HG03565 (cell line): ENCODE results near the gene SLX4IP.
"Not testable (repeated sequence)": the region's sequence is repeated elsewhere in the genome, so short reads cannot be mapped to it uniquely, and the experiment has no call there.

Source experiments
- ATAC-seq: cut with Tn5 transposase; IDR thresholded peaks from one replicate; pipeline ENCODE4 v1.9.1; 2021; ENCODE audit warnings: mild to moderate bottlenecking, moderate library complexity; ENCODE audit not compliant: unreplicated experiment

Gene SLX4IP

DNA sequence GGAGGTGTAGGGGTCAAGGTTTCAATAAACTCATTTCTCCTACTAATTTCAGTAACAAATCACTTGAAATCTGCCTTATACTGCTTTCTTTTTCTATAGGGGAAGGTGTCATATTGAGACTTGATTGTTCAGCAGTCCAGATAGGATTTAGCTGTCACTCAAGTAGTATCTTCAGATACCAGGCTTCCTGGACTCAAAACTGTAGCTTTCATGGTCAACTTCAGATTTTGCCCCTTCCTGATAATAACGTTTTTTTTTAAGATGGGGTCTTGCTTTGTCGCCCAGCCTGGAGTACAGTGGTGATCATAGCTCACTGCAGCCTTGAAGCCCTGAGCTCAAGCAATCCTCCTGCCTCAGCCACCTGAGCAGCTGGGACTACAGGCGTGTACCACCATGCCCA, 160.9 kb downstream of the SLX4IP start:
- ATAC-seq = no peak

DNA sequence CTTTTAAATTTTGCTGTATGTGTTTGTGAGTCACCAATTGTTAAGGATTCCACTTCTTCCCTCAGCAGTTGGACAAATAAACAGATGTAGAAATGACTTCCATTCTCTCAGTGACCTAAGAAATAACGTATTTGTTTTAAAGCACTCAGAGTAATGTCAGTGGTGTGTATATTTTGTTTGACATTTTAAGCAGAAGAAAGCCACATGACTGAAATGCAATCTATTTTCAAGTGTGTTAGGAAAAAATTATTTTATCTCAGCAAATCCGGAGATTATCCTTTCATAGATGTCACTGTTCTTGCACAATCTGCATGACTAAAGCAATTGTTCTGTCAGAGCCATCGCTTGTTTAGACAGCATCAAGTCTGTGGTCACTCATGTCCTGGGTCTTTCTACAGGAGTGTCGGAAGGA, 161.6 kb downstream of the SLX4IP start:
- no peak for ATAC-seq

DNA sequence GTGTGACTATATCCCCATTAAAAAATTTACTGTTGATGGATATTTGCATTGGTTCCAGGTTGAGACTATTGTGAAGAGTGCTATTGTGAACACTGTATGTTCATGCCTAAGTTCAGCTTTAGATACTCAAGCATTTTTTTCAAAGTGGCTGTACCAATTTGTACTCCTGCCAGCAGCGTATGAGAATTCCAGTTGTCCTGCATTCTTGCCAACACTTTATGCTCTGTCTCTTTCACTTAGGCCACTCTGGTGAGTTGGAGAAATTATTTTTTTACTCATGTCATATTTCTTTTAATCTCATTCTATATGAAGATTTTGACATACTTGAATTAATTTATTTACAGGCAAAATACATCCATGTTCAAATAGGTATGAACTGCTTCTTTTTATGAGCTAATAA, 162.5 kb downstream of the SLX4IP start:
- ATAC-seq = no peak

DNA sequence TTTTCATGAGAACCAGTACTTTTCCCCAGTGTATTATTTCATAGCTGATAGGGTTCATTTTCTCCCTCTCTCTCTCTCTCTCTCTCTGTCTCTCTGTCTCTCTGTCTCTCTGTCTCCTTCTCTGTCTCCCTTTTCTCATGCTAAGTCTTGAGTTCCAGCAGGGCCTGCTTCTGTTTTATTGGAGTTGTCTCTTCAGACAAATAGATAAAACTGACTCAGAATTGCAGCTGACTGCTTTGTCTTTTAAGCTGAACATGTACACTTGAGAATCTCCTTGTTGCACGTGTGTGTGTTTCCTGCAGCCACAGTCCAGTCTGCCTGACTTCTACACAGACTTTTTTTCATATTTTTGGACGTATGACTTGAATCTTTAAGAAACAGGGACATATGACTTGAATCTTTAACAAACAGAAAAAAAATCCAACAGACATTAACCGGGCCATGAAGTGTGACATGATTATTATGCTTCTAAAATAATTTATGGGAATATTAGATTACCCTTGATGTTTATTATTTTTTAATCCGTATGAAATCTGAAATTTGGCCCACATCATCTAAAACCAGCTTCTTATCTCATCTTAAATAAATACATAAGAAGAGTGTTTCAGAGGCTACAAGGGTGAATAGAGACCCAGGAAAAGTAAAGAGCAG, 167.2 kb downstream of the SLX4IP start:
- ATAC-seq = no peak

DNA sequence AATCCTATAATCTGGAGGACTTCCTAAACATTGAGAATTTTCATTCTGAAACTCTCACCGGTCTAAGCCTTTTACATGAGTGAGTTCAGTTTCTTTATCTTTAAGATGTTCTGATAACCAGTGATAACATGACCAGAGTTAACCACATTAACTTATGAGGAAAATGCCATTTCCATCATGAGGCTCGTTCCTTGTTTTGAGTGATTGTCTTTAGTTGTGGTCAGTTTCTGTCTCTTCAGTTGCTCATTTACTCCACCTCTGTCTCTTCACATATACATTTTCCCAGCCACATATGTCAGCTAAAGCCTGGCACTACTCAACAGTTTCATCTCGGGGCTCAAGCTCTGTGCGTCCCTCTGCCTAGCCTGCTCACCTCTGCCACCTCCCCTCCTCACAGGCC, 168.3 kb downstream of the SLX4IP start:
- ATAC-seq = no peak

DNA sequence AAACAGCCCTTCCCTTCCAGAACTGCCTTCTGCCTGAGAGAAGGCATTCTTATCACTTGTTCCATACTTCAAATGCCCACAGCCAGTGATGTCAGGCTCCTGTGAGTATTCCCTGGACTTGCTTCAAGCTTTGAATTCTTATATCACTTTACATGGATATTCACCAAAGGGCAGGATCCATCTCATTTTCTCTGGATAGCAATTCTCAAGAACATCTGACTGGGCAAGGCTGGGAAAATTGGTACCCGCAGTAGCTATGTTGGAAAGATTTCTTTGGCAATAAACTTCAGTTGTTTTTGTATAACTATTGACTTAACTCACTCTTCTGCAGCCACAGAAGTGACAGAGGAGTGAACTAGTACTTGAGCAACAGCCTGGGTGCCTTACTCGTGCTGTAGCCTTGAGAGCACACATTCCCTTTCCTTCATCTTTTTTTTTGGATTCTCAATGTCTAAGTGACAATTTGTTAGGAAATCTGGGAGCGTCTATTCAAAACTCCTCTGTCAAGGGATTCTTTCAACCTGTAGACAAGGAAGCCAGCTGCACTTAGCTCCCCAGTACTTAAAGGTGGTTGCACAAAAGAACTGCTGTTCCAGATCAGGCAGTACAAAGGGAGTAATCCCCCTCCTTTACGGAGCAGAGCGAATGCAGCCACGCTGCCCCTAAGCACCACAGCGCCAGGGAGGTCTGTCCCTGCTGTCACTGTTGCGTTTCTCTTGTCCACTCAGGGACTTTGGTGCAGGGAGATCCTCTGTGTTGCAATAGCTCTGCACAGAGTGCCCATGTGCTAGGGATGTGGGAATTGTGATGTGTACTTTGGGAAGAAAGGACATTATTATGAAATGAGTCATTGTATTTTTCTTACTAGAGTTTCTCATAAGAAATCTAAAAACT, 169.1 kb downstream of the SLX4IP start:
- no peak for ATAC-seq

DNA sequence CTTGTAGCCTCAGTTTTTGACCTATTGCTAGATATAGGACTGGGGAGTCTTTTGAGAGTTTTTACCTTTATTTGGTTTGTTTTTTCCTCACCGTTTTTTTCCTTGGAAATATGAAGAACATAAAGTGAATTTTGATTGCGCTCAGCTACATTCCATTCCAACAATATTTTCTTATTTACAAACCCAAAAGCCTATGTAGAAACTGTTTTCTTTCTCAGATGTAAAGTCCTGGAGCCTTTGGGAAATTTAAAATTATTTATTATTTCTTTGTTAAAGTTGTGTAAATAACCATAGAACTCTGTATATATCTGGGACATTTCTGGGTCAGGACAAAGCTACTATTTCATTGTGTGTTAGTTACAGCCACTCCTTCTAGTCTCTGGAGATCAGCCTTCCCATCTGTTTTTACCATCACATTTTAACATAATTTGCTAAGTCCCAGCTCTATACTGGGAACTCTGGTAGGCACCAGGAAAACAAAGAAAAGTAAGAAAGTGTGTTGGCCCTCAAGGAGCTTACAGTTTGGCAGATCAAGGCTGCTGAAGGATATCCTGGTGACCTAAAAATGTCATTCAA, 169.8 kb downstream of the SLX4IP start:
- ATAC-seq = no peak

DNA sequence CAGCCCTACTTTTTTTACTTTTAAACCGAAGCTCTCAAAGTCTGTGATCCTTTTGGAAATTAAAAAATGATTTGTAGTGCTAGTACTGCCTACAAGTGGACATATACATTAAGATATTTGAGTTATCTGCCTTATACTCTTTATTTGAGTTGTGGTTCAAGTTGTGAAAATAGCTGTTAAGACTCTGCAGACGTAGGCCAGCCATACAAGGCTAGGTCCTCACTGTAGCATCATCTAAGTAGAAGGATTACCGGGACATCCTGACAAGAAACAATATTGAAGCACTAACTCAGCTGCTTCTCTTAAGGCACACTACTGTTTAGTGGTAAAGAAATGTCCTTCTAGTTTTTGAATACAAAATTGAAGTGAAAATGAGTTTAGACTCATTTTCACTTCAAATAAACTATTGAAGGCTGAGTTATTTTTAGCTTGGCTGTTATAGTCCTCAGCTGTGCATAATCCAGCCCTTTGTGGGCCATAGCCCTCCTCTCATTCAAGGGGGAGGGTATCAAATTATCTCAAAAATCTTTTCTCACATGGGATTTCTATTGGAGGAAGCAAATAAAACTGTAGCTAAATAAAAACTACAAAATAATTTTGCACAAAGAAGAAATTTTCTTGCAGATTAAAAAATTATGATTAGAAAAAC, 170.6 kb downstream of the SLX4IP start:
- no peak for ATAC-seq

DNA sequence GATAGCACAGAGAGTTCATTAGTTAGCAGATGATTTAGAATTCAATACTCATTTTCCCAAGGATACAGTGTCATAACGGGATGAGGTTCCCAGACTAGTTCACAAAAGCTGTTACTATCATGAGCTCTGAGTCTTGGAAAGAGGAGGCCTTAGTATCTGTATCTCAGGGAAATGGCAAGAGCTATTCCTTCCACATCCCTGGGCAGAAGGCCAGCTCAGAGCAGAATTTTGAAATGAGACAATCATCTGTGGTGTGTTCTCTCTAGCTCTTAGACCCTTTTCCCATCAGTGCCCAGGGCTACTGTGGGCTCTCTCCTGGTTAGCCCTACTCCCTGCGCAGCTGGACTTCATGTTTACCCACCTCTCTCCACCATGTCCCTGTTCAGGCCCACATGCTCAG, 174.2 kb downstream of the SLX4IP start:
- ATAC-seq = no peak

DNA sequence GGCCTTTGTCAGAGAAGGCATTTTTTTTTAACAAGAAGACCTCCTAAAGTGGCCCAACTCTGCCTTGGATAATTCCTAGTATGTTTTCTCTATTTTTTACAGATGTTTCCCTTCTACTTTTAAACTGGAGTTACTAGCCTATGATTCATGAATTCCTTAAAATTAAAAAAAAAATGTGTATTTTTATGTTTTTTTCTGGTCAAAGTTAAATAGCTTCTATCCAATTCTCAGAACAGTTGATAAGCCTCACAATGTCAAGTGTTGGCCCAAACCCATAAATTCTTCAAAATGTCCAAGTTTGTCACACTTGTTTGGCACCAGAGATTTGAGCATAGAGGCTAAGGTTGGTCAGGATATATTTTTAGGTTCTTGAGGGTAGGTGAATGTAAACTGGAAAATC, 174.7 kb downstream of the SLX4IP start:
- no peak for ATAC-seq

DNA sequence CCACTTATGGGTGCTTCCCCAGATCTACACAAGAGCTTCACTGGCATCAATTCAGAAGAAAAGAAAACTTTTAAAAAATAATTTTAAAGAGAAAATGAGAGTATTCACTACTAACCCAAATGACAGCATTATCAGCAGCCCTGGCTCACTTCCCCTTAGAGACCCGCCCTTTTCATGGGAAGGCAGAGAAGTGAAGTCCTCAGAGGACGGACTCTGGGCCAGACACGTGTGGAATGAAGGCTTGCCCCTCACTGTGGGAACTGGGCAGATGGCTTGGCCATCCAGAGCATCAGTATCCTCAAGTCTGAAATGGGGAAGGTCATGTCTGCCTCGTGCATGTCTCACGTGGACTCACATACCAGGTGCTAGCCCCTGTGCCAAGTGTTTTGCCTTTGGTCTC, 175.1 kb downstream of the SLX4IP start:
- no peak for ATAC-seq

DNA sequence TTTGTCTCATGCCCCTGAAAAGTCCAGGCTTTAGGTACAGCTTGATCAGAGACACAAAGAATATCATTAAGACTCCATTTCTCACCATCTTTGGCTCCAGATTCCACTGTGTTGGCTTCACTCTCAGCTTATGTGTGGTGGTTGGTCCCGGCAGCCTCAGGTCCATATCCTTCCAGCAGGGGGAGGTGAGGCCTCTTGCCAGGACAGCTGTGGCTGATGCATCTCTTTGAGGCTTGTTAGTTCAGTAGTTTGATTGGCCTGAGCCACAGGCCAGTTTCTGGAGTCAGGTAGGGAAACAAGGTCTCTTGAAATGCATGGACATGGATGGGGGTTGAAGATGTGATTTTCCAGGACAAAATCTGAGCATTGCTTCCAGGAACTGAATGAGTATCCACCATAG, 176.3 kb downstream of the SLX4IP start:
- peak; percentile 72 for ATAC-seq

DNA sequence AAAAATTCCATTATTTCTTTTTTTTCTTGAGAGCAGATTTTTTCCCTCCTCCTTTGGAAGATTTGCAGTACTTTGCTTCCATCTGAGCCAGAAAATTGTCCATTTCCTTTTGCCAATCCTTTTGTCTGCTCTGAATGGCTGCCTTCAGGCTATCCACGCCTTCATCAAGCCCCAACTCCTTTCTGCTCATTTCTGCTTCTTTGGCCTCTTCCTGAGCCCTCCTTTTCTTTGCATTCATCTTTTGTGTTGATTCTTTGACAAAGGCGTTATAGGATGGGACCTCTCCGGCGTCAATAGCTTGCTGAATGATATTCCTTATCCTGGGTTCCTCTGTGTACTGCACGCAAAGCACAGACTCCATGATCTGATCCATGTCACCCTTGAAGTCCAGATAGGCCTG, 178.3 kb downstream of the SLX4IP start:
- not testable (repeated sequence) for ATAC-seq

DNA sequence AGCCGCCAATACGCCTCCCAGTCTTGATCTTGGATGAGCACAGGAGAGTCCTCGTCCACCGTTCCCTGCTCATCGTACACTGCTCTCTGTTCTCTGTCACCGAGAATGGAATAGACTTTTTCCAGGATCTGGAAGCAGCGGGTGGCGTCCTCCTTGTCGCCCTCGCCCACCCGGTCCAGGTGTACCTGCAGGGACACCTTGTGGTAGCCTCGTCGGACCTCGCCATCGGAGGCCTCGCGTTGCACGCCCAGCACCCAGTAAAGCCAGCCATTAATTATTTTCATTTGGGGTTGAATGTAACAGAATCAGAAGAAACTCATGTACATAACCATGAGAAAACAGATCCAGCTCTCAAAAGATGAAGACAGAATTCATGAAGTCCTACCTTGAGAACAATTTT, 178.8 kb downstream of the SLX4IP start:
- ATAC-seq = no peak

DNA sequence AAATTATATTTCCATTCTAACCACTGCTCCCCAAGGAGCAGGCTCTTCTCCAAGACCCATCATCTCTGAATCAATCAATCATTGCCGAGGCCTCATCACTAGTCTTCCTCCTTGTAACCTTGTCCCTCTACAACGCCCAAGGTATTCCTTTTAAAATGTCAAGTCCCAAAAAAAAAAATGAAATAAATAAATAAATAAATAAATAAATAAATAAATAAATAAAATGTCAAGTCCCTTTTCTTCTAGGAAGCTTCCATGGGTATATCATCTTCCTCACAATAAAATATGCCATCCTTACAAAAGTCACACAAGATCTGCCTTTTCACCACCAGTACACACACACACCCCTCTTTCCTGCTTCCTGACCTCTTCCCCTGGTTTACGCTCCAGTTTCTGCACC, 181.1 kb downstream of the SLX4IP start:
- ATAC-seq = no peak

DNA sequence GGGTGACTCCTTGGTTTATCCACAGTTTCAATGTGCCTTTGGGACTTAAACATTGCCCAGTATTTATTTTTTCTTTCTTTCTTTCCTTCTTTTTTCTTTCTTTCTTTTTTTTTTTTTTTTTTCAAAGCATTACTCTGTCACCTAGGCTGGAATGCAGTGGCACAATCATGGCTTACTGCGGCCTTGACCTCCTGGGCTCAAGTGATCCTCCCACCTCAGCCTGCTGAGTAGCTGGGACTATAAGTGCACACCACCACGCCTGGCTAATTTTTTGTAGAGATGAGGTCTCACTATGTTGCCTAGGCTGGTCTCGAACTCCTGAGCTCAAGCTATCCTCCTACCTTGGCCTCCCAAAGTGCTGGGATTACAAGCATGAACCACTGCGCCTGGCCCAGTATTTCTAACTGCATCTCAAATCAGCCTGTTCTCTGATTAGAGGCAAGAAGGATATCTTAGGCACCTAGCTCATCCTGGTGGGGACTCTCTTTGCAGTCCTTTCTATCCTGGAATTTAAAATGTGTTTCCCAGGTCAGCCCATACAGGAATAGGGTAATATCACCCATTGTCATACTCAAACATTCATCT, 182.5 kb downstream of the SLX4IP start:
- not testable (repeated sequence) for ATAC-seq

DNA sequence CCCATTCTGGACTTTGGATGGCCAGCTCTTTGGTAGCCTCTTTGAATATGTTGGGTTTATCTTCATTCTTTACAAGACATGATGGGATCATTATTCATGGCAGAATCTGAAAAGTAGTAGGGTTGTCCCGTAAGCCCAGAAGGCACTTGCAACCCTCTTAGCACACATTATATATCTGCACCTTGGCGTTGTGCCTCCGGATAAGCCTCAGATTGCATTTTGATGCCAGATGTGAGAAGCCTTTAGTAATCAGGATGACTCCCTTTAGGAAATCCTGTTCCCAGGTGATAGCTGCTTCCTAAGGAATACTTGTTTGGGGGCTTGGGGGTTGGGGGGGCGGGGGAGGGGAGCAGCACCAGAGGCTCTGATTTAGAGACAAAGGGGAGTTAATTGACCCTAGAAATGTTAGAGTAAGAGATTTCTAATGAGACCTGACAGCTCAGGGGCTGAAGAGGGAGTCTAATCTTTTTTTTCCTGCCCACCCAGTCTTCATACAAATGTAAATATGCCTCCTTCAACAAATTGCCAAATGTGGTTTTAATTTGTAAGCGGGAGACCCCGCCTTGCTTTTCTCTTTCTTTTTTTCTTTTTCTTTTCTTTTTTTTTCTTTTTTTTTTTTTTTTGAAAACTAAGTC, 183.6 kb downstream of the SLX4IP start:
- no peak for ATAC-seq

DNA sequence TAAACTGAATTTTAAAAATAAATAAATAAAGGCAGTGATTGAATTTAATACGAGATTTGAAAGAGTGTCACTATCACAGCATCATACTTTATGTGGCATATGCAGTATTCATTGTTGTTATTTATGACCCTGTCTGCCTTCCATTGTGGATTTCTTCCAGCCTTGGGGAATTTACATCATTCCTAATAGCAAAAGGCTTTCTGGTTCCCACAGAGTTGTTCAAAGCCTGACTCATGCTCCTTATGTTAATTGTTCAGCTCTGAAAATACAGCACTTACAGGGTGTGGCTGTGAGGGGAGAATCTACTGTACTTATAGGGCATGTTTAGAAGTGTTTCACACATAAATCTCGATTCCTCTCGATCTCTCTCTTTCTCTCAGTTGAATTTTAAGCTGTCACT, 184.3 kb downstream of the SLX4IP start:
- ATAC-seq = no peak

DNA sequence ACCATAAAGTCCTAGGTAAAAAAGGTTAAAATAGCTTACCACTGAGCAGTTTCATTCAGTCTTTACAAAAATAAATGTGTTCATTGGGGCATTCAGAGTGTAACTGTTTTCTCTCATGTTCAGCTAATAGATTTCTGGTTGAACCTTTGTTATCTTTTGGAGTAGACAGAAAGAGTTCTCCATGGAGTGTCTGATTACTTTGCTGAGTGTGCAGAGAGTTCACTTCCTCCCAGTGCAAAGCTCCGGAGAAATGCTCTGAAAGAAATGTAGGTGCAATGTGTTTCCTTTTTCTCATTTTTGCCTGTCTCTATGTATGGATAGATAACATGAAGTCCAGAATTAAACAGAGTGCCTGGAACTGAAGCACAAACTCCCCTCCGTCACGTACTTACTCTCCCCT, 186.0 kb downstream of the SLX4IP start:
- no peak for ATAC-seq

DNA sequence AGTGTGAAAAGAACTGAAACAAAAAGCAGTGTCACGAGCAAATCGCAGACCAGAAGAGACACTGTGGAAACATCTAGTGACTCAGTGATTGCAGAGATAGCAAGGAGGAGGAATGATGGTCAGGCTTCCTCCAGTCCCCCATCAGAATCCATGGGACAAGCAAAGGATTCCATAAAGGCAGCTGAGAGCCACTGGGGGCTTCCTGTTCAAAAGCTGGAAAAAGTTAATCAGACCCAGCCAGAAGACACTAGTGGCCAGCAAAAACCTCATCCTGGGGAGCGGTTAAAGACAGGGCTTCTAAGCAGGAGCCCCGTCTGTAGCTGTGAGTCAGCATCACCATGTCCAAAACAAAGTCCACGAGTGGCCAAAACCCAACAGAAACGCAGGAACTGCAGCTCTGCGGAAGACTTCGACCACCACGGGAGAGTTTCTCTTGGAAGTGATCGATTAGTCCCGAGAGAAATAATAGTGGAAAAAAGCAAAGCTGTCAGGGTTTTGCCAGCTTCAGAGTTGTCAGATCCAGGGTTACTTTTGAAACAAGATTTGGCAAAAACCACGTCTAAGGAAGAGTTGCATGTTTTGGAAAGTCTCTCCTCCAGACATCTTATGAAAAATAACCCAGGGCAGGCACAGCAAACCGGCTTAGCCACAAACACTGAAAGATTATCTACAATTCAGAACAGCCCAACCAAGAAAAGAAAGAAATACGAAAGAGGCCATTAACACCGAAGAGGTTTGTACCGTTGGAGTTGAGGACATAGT, 187.7 kb downstream of the SLX4IP start:
- no peak for ATAC-seq
